Endothelial cell of hepatic sinusoid (primary cell): ENCODE results near the gene HMCN2.

Experiments
- in situ Hi-C: cut with HindIII; loops from 2 replicates; pipeline ENCODE4 v1.10.0; 2017; ENCODE audit warnings: low sequenced_read_pairs

Gene HMCN2

DNA sequence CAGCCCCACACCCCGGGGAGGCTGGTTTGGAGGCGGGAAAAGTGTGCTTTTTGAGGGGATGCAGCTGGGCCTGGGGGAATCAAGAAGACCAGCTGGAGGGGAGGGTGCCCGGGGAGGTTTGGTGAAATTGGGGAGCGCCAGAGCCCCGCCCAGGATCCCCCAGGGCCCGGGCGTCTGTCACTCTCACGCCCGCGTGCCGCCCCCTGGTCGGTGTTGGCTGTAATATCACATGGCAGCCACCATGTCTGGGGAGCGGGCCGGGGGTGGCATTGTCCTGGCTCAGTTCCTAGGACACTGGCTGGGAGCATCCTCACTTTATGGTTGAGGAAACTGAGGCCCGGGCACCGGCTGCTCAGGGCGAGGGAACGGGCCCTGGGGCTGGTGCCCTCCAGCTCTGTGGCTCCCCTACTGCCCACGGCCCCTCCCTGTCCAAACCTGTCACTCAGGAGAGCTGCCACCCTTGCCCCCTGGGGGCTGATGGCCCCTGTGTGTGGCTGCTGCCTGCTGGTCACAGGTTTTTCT lies 206.7 kb downstream of the HMCN2 start:
- in situ Hi-C loops, result loop anchor here (5.0 kb wide), 2 partner anchors 135 to 225 kb away; no protein-coding TSS in a partner anchor

DNA sequence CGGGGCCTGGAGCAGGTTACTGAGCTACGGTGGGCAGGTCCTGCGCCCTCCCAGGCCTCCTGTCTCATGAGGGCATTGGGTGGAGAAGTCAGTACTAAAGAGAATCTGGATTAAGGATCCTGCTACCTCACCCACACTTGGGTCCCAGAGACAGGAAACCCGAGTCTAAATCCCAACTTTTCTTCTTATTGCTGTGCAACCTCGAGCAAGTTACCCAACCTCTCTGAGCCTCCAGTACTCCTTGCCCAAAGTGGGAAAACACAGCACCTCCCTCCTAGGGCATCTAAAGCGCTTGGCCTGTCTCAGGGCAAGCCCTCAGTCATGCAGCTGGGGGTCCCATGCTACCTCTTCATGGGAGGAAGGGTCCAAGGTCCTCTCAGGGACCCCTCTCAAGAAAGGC lies 207.4 kb downstream of the HMCN2 start:
- in situ Hi-C loops, result loop anchor here (5.0 kb wide), 2 partner anchors 134 to 224 kb away; no protein-coding TSS in a partner anchor

DNA sequence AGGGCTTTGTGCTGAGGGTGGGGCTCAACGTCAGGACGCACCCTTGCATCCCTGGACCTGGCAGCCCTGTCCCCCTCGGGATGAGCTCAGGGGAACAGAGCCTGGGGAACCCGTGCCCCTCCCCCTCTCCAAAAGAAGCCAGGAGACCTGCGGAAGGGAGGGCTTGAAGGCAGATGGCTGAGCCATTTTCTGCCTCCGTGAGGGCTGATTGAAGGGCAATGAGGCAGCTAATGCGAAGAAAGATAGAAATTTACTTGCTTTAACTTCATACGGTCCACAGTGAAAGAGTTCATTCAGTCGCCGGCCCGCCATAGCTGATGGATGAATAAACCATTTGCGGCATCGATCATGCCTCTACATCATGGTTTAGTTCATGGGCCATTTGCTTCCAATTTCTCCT lies 208.0 kb downstream of the HMCN2 start:
- in situ Hi-C loops, result loop anchor here (5.0 kb wide), 2 partner anchors 134 to 224 kb away; no protein-coding TSS in a partner anchor

DNA sequence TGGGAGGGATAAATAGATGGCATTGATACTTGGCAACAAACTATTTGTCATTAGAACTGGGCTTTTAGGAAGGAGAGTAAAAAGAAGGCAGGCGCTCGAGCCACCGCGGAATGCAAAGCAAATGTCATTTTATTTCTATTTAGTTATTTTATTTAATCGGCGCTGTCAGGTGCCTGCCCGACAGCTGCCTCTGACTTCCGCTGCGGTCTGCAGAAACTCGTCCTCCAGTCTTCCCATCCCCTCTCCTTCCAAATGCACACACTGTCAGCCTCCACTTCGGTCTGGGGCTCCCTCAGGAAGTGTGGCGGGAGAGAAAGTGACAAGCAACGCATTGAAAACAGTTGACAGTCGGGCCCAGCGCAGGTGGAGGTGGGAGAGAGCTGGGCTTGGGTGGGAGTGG lies 208.5 kb downstream of the HMCN2 start:
- in situ Hi-C loops, result loop anchor here (5.0 kb wide), 2 partner anchors 133 to 223 kb away; no protein-coding TSS in a partner anchor

DNA sequence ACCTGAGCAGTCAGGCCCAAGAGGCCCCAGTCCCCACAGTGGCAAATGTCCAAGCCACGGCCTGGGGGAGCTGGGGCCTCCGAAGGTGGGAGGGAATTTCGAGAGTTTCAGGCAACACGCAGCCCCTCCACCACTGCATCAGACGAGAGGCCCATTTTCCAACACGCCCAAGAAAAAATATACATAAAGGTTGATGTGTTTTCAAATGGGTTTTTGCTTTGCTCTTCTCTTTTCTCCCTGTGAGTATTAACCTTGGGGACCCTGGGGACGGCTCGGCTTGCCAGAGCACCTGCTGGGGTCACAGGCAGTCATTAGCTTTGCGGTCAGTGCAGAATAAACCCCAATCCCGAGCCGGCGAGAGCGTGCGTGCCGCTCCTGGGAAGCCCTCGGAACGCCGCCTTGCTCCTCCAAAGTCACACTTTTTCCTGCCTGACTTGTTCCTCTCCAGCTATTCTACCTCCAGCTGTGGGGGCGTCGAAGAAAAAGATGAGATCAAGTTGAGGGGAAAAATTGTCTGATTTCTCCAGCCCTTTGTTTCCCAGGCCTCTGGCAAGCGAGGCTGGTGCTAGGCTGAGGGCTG lies 210.7 kb downstream of the HMCN2 start:
- in situ Hi-C loops, result no loop called here

DNA sequence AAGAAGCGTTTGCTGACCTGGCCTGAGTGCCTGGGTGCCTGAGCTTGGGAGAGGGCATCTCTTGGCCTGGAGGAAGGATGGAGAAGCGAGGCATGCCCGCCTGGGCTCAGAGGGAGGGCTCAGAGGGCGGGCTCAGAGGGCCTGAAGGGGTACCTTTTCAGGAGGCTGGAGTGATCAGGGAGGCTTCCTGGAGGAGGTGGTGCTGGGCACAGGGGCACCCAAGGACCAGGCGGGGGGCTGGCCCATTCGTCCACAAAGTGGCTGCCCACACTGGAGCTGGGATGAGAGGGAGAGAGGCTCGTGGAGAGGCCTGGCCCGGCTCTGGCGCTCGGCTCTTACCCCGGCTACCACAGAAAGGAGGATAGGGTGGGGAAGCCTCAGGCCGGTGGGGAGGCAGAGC lies 212.0 kb downstream of the HMCN2 start:
- in situ Hi-C loops, result no loop called here

DNA sequence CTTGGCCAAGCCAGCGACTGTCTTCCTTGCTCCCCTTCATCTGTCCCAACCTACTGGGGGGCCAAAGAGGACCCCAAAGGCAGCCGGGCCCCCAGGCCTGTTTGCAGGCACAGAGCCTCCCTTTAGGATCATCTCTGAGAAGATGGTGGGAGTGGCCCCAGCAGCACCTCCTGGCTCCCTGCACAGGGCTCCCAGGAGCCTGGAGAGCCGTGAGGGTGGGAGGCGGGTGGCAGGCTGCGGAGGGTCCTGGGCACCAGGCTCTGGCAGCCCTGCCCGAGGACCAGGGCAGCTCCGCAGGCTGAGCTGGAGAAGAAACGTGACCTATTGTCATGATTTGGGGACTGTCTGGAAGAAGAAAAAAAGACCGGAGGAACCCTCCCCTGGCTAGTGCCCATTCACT lies 212.6 kb downstream of the HMCN2 start:
- in situ Hi-C loops, result no loop called here

DNA sequence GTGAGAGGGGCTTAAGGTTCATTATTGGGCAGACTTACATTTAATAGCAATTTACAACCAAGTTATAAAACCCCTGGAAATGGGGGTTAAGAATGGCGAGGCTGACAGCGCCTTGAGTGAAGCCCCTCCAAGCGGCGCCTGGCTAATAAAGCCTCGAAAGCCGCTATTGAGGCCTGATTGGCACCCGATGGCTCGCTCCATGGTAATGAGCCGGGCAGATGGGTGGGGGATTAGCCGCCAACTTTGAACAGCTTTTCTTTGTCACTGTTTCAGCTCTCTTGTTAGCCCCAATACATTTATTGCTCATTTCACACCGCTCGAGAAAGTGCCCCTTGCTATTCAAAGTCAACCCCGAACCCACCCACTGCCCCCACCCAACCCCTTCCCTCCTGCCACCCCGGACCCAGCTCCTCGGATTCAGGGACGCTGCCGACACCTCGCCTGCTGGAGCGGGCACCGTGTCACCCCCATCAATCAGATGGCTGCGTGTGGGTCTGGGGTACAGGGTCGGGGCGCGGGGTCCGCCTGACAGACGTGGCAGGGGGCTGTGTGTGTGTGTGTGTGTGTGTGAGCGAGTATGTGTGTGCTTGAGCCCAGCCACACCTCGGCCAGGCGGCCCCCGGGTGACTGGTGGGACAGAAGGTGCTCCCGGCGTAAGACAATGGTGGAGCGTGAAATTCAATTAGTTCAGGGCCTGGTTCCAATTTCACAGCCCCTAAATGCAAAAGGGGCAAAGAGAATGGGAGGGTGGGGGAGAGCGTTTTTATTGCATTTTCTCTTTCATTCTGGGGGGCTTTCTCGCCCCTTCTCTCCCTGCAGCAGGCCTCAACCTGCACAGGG lies 213.4 kb downstream of the HMCN2 start:
- in situ Hi-C loops, result no loop called here

DNA sequence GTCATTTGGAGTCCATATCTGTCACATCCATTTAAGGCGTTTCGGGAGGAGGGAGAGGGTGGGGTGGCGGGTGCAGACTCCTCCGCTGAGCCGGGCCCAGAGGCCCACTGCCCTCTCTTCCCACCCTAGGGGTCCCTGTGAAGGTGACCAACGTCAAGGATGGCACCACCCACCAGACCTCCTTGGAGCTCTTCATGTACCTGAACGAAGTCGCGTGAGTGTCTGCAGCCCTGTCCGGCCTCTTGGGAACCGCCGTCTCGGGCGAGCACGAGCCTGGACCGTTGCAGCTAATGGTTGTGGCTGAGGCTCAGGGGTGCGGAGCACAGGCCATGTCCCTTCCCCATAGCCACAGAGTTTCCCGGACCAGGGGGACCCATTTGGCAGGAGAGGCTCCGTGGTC lies 214.0 kb downstream of the HMCN2 start:
- in situ Hi-C loops, result no loop called here

DNA sequence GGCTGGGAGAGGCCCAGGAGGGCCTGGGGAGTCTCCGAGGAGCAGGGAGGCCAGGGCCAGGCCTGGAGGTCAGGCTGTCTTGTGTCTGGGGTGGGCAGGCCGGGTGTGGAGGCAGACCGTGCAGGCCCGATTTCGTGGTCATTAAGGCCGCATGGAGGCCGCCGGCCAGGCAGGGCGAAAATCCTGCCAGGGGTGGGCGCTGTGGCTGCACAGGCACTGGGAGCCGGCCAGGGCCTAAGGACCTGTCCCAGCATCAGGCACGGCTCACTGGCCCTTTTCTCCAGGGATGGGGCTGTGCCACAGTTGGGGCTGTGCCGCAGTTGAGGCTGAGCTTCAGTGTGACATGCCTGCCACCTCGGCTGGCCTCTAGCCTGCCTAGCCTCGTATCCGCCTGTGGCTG lies 215.1 kb downstream of the HMCN2 start:
- in situ Hi-C loops, result no loop called here

DNA sequence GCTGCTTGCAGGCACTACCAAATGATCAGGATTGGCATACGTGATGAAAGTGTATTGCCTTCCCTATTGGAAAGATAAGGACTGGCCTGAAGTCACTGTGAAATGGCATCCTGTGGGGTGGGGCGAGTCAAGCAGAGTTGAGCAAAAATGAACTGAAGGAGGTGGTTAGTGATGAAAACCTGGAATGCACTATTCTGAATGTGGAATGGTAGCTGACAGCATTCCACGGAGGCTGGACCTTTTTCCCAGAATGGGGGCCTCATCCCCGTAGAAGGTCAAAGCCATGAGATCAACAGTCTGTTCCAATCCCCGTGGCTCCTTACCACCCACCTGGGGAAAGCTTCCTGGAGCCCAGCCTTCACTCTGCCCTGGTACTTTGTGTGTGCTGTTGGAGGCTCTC lies 216.9 kb downstream of the HMCN2 start:
- in situ Hi-C loops, result no loop called here

DNA sequence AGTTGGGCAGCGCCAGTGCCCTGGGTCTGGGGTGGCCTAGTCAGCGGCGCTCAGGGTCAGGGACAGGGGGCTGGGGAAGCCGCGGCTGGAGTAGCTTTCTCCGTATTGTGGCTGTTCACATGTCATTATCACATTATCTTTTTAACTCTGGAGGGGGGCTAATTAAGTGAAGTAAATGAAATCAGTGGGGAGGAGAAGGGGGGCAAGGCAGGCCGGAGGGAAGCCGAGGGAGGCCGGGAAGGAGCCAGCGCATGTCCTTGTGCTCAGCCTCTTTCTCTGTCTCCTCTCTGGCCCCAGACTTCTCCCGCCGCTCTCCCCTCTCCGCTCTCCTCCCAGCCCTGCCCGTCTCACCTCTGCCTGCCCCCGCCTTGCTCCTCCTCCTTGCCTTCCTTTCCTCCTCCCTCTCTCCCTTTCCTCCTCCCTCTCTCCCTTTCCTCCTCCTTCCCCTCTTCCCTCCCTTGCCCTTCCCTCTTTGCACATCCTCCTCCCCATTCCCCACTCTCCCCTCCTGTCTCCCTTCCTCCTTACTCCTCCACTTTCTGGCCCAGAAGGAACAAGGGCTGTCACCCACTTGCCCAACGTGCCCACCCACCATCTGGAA lies 217.9 kb downstream of the HMCN2 start:
- in situ Hi-C loops, result no loop called here
